Body of pancreas (tissue), 4 donors: ENCODE results near the gene COL5A1. TPM values are rescaled to one million over a fixed set of nuclear protein-coding genes. Genes with fewer than 3 reads are reported as not detected.

ENCODE experiments used
- ATAC-seq: fragments of 150-250 bp; one replicate; pipeline ENCODE4 v1.9.1; 2016
- DNase-seq, 4 donors: peaks; one replicate each; pipeline ENCODE4 v3.0.0-alpha.2; 2019
- H3K27ac ChIP-seq, 4 donors: fragments of 200-600 bp; sonication (generic); 1 replicate in 3 of 4; 2 replicates in 1 of 4; pipeline versions ENCODE4 v1.5.1 to v1.6.1; 2016 to 2019; ENCODE audit warnings: mild to moderate bottlenecking in 1 of 4, mixed read lengths in 1 of 4, moderate library complexity in 1 of 4
- H3K27me3 ChIP-seq, 2 donors: fragments of 200-600 bp; sonication (generic); one replicate each; pipeline ENCODE4 v1.6.0; 2016; ENCODE audit warnings: mild to moderate bottlenecking in 1 of 2
- H3K36me3 ChIP-seq, 2 donors: fragments of 200-600 bp; sonication (generic); replicated peaks in 1 of 2; 2 replicates each; pipeline ENCODE4 v1.5.1; 2016; ENCODE audit warnings: low read depth in 2 of 2; ENCODE audit not compliant: insufficient read depth in 1 of 2
- H3K4me1 ChIP-seq: fragments of 200-600 bp; sonication (generic); one replicate; pipeline ENCODE4 v1.6.0; 2016
- H3K4me3 ChIP-seq, 2 donors: fragments of 200-600 bp; sonication (generic); 1 replicate in 1 of 2; 2 replicates in 1 of 2; pipeline ENCODE4 v1.5.1; 2016 to 2019
- H3K9me3 ChIP-seq, 3 donors: fragments of 200-600 bp; sonication (generic); 1 replicate in 2 of 3; 2 replicates in 1 of 3; pipeline ENCODE4 v1.5.1; 2016
- CTCF ChIP-seq, 7 experiments: fragments of 450-650 bp in 4 of 7; fragments of 200-600 bp in 3 of 7; sonication (generic) in 3 of 7; IDR thresholded peaks; one replicate each; pipeline ENCODE4 v1.5.1; 2016 to 2019; ENCODE audit warnings: antibody characterized with exemption in 7 of 7
- POLR2A ChIP-seq, 3 donors: fragments of 450-650 bp; IDR thresholded peaks; one replicate each; pipeline ENCODE4 v1.6.1; 2016; ENCODE audit warnings: antibody characterized with exemption in 3 of 3, mild to moderate bottlenecking in 2 of 3
- WGBS, 2 donors: methylation state at CpG; one replicate each; pipeline ENCODE4 v1.1.5; 2017; 5-methylcytosine and 5-hydroxymethylcytosine counted together
- intact Hi-C: fragments of 100-400 bp; cut with DNase I; formaldehyde crosslinking; loops from one replicate; pipeline ENCODE4 v1.15.1; 2023
- total RNA-seq, 2 donors: library from RNA; depleted of rRNA; stranded (reverse); fragments of >200 nt; gene quantifications; one replicate each; pipeline ENCODE4 v1.1.0, GENCODE V29; 2016

The COL5A1 gene
- total RNA-seq, 2 donors from 2014 or later, result 7.0 to 14.5 TPM

GRCh38 chr9:134814598-134815215 is 173.1 kb downstream of the COL5A1 start:
- Histone ChIP-seq H3K4me1 (no peaks in the 10 kb centered on the region), H3K36me3 (no peaks in the 10 kb centered on the region), H3K27ac (no peak overlapping the region), H3K27me3 (no peaks in the 10 kb centered on the region), H3K4me3 (no peak overlapping the region), H3K9me3 (no peaks in the 10 kb centered on the region)
- no peak for DNase-seq
- WGBS, 2 donors, result 61 to 63% methylated on average over 10 to 16 of the region's 16 CpGs
- no peak for ATAC-seq
- intact Hi-C loops, result no loop called here
- no peak for TF ChIP-seq POLR2A (IDR thresholded peaks at IDR 0.05)
- no peak for TF ChIP-seq CTCF (IDR thresholded peaks at IDR 0.05)

GRCh38 chr9:134815435-134816214 is 174.0 kb downstream of the COL5A1 start:
- H3K27ac ChIP-seq, result no peak overlapping the region
- 69 to 72% methylated on average over 15 to 16 of the region's 16 CpGs for WGBS, 2 donors
- no peaks in the 10 kb centered on the region for H3K27me3 ChIP-seq
- intact Hi-C loops, result no loop called here
- H3K36me3 ChIP-seq, result no peaks in the 10 kb centered on the region
- no peak for TF ChIP-seq POLR2A (IDR thresholded peaks at IDR 0.05)
- TF ChIP-seq CTCF (IDR thresholded peaks at IDR 0.05), result no peak
- H3K4me1 ChIP-seq, result no peaks in the 10 kb centered on the region
- H3K9me3 ChIP-seq, result no peaks in the 10 kb centered on the region
- H3K4me3 ChIP-seq, result no peak overlapping the region
- ATAC-seq (no peak), DNase-seq (no peak)

- Histone ChIP-seq H3K4me1 (no peaks in the 10 kb centered on the region), H3K36me3 (no peaks in the 10 kb centered on the region), H3K27me3 (no peaks in the 10 kb centered on the region), H3K27ac (no peak overlapping the region), H3K4me3 (no peak overlapping the region), H3K9me3 (no peaks in the 10 kb centered on the region)
- intact Hi-C loops, result no loop called here
- TF ChIP-seq CTCF (IDR thresholded peaks at IDR 0.05) (no peak), POLR2A (IDR thresholded peaks at IDR 0.05) (no peak)
- no peak for DNase-seq
- WGBS, 2 donors, result 69 to 77% methylated on average over 15 to 16 of the region's 16 CpGs
- no peak for ATAC-seq
These were observed 174.7 kb downstream of the COL5A1 start for GRCh38 chr9:134816264-134816663.

GRCh38 chr9:134818000-134818568 is 176.5 kb downstream of the COL5A1 start:
- no peaks in the 10 kb centered on the region for H3K4me1 ChIP-seq
- H3K27me3 ChIP-seq, result no peaks in the 10 kb centered on the region
- H3K36me3 ChIP-seq, result no peaks in the 10 kb centered on the region
- H3K4me3 ChIP-seq, result no peak overlapping the region
- WGBS, 2 donors, result 83 to 95% methylated on average over 4 to 27 of the region's 29 CpGs
- TF ChIP-seq CTCF (IDR thresholded peaks at IDR 0.05) (no peak), POLR2A (IDR thresholded peaks at IDR 0.05) (no peak)
- DNase-seq (no peak), ATAC-seq (no peak)
- no peak overlapping the region for H3K27ac ChIP-seq
- H3K9me3 ChIP-seq, result no peaks in the 10 kb centered on the region
- intact Hi-C loops, result no loop called here
